CD4-positive, alpha-beta T cell (primary cell): ENCODE data around the gene CSNK2B. TPM values are rescaled to one million over a fixed set of nuclear protein-coding genes. Genes with fewer than 3 reads are reported as not detected.

Experiments used
- ATAC-seq: fragments of 200-7000 bp; cut with Tn5 transposase; one replicate; pipeline ENCODE4 v1.10.0; 2022; ENCODE audit warnings: mild to moderate bottlenecking; ENCODE audit not compliant: poor library complexity
- CTCF ChIA-PET: fragments of 350-600 bp; sonication (Branson Sonifier 250); formaldehyde crosslinking; loops from one replicate; lab custom pipeline; 2021; ENCODE audit warnings: antibody characterized with exemption, inconsistent platforms; lab: Charles Lee
- POLR2A ChIA-PET: fragments of 350-600 bp; sonication (Branson Sonifier 250); formaldehyde crosslinking; loops from one replicate; lab custom pipeline; 2021; ENCODE audit warnings: antibody characterized with exemption, inconsistent platforms; lab: Charles Lee
- DNase-seq, 14 experiments: peaks; one replicate each; pipeline ENCODE4 v3.0.0-alpha.2; 2013 to 2020; ENCODE audit warnings: mixed read lengths in 2 of 14
- H3K27ac ChIP-seq, 2 donors: one replicate each; pipeline versions ENCODE4 v1.5.1 to v1.7.0; 2013; ENCODE audit warnings: low read length in 2 of 2, low read depth in 1 of 2, mild to moderate bottlenecking in 1 of 2
- H3K27me3 ChIP-seq, 2 experiments: 1 replicate in 1 of 2; 2 replicates in 1 of 2; pipeline versions ENCODE4 v1.6.1 to v1.7.0; 2013; ENCODE audit warnings: low read length in 2 of 2, control low read depth in 1 of 2, mild to moderate bottlenecking in 1 of 2, moderate library complexity in 1 of 2; ENCODE audit not compliant: insufficient read depth in 2 of 2, control insufficient read depth in 1 of 2
- H3K36me3 ChIP-seq: one replicate; pipeline ENCODE4 v1.6.1; 2013; ENCODE audit warnings: low read length, control low read depth; ENCODE audit not compliant: insufficient read depth
- H3K4me1 ChIP-seq: one replicate; pipeline ENCODE4 v1.6.1; 2013; ENCODE audit warnings: low read length, control low read depth; ENCODE audit not compliant: insufficient read depth
- H3K4me3 ChIP-seq: one replicate; pipeline ENCODE4 v1.5.1; 2013; ENCODE audit warnings: mild to moderate bottlenecking, low read length, moderate library complexity
- H3K9me3 ChIP-seq, 2 experiments: 1 replicate in 1 of 2; 2 replicates in 1 of 2; pipeline versions ENCODE4 v1.6.1 to v1.7.0; 2013; ENCODE audit warnings: low read length in 2 of 2, mild to moderate bottlenecking in 2 of 2, control low read depth in 1 of 2, moderate library complexity in 1 of 2; ENCODE audit not compliant: control insufficient read depth in 1 of 2, insufficient read depth in 1 of 2
- H3K27ac Mint-ChIP-seq: one replicate; pipeline ENCODE4 v1.8.0; 2020; ENCODE audit warnings: mixed read lengths
- H3K27me3 Mint-ChIP-seq: one replicate; pipeline ENCODE4 v1.8.0; 2021; ENCODE audit warnings: mixed read lengths
- H3K36me3 Mint-ChIP-seq: one replicate; pipeline ENCODE4 v1.8.0; 2021; ENCODE audit warnings: low read depth, mixed read lengths
- H3K4me1 Mint-ChIP-seq: one replicate; pipeline ENCODE4 v1.8.0; 2021; ENCODE audit warnings: low read depth, mixed read lengths
- H3K4me3 Mint-ChIP-seq: one replicate; pipeline ENCODE4 v1.8.0; 2020; ENCODE audit warnings: mild to moderate bottlenecking, mixed read lengths
- H3K9me3 Mint-ChIP-seq: one replicate; pipeline ENCODE4 v1.8.0; 2020; ENCODE audit warnings: mixed read lengths
- CTCF ChIP-seq: fragments of 200-600 bp; IDR thresholded peaks from one replicate; pipeline ENCODE4 v1.8.0; 2022; ENCODE audit warnings: antibody characterized with exemption, mild to moderate bottlenecking
- intact Hi-C, 2 experiments: fragments of 100-400 bp; cut with DNase I in 1 of 2; cut with micrococcal nuclease in 1 of 2; formaldehyde crosslinking; loops; one replicate each; pipeline versions ENCODE4 v1.15.1 to v1.9.0; 2023 to 2025; cut with DNase I, micrococcal nuclease
- total RNA-seq, 174 experiments: library from RNA in 2 of 174; stranded (reverse) in 2 of 174; gene quantifications; one replicate each; pipeline ENCODE4 v1.2.3 and lab custom pipeline; 2021 to 2026

CSNK2B gene
- total RNA-seq, 2 experiments from 2014 or later, result 88.0 to 92.6 TPM

DNA sequence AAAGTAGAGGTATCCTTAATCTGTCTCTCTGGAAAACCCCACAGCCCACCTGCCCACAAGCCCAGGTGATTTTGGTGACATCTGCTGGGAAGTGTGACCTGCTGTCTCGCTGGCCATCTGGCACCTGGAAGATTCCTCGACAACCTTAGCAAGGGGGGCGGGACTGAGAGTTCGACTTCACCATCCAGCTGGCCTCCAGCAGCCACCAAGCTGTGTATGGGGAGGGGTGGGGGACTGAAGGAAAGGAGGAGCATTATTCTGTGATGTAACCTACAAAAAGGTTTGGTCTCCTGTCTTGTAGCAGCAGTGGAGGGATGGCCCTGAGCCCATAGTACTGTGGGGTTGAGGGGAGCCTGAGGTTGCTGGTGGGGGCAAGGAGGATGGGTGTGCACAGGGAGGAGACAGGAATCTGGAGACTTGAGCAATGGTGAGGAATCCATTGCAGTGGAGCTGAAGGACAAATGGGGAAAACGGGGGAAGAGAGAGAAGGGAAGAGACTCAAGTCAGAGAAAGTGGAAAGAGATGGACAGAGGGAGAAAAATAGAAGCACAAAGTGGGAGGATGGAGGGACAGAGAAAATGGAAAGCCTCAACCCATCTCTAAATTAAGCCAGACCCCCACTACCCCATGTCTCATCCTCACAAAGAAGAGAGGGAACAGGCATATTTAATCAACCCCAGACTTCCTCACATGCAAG is 44.8 kb downstream of the CSNK2B start:
- H3K4me3 Mint-ChIP-seq, result no peak overlapping the region
- no peaks in the 10 kb centered on the region for H3K9me3 Mint-ChIP-seq
- DNase-seq (no peak), ATAC-seq (no peak)
- no peak for TF ChIP-seq CTCF
- H3K27me3 Mint-ChIP-seq, result no peaks in the 10 kb centered on the region
- H3K4me3 ChIP-seq, result no peak overlapping the region
- no peaks in the 10 kb centered on the region for H3K36me3 Mint-ChIP-seq
- H3K4me1 Mint-ChIP-seq, result peaks cover 16% of the 10 kb centered on the region
- intact Hi-C loops, result no loop called here
- no peaks in the 10 kb centered on the region for H3K9me3 ChIP-seq
- POLR2A ChIA-PET, result interaction anchor here (0.7 to 1.9 kb wide), 2 partner anchors 119 to 121 kb away, joined by 3 to 6 read pairs; no protein-coding TSS in a partner anchor
- H3K4me1 ChIP-seq, result peaks cover 14% of the 10 kb centered on the region
- no peak overlapping the region for H3K27ac ChIP-seq
- no peak overlapping the region for H3K27ac Mint-ChIP-seq
- CTCF ChIA-PET, result no interaction called here
- no peaks in the 10 kb centered on the region for H3K27me3 ChIP-seq
- no peaks in the 10 kb centered on the region for H3K36me3 ChIP-seq

DNA sequence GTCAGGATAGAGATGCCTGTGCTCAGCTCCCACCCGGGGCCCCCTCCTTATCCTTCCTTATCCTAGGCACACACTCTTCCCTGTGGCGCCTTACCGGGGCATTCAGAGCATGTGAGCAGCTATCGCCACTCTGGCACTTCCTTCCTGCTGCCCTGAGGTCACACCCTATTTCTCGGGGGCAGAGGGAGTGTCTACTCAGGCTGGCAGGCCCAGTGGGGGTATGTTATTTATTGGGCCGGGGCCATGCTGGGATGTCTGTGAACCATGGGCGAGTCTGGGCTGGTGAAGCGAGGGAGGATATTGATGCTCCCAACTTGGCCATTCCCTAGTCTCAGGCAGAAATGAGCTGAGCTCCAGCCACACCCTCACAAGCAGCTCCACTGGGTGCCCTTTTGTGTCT is 45.4 kb downstream of the CSNK2B start:
- peaks cover 14% of the 10 kb centered on the region for H3K4me1 ChIP-seq
- intact Hi-C loops, result no loop called here
- H3K27ac ChIP-seq, result no peak overlapping the region
- no peaks in the 10 kb centered on the region for H3K36me3 ChIP-seq
- Mint-ChIP-seq H3K9me3 (no peaks in the 10 kb centered on the region), H3K4me3 (no peak overlapping the region), H3K4me1 (peaks cover 16% of the 10 kb centered on the region), H3K27me3 (no peaks in the 10 kb centered on the region), H3K36me3 (no peaks in the 10 kb centered on the region), H3K27ac (no peak overlapping the region)
- CTCF ChIA-PET, result interaction anchor here (1.6 kb wide), 1 partner anchor 59 kb away, joined by 5 read pairs; no protein-coding TSS in a partner anchor
- POLR2A ChIA-PET, result interaction anchor here (0.7 to 1.9 kb wide), 4 partner anchors 8 to 120 kb away, joined by 3 to 7 read pairs (median 5); partner anchors contain the start of genes ABHD16A and LSM2
- ATAC-seq (no peak), DNase-seq (no peak)
- no peak overlapping the region for H3K4me3 ChIP-seq
- no peak for TF ChIP-seq CTCF
- no peaks in the 10 kb centered on the region for H3K27me3 ChIP-seq
- H3K9me3 ChIP-seq, result no peaks in the 10 kb centered on the region

DNA sequence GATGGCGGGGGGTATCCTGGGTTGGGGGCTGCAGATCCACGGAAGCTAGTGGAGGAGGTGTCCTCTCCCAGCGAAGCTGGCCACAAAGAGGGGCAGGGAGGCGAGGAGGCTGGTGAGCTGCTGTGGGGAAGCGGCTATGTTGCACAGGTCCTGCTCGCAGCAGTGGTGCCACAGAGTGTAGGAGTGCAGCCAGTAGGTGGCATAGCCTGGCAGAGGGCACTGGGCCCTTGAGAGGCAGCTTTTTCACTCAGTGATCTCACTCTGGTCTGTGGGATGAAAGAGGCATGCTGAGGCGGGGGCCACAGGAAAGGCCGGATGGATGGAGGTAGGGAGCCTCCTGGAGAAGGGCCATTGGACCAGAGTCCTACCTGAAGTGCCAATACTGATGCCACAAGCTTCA is 46.4 kb downstream of the CSNK2B start:
- ATAC-seq (peak; percentile 49), DNase-seq (peak in 6 of 14 experiments; percentile 15 to 55 (median 31))
- Mint-ChIP-seq H3K4me3 (no peak overlapping the region), H3K27me3 (no peaks in the 10 kb centered on the region), H3K36me3 (no peaks in the 10 kb centered on the region), H3K27ac (no peak overlapping the region), H3K4me1 (peaks cover 16% of the 10 kb centered on the region), H3K9me3 (no peaks in the 10 kb centered on the region)
- ChIA-PET POLR2A (interaction anchor here (1.2 to 1.9 kb wide), 4 partner anchors 9 to 118 kb away, joined by 3 to 7 read pairs (median 5); partner anchors contain the start of genes ABHD16A and LSM2), CTCF (interaction anchor here (0.5 to 1.6 kb wide), 4 partner anchors 26 to 145 kb away, joined by 3 to 5 read pairs (median 4); no protein-coding TSS in a partner anchor)
- no peak for TF ChIP-seq CTCF
- no peaks in the 10 kb centered on the region for H3K36me3 ChIP-seq
- H3K4me1 ChIP-seq, result peaks cover 14% of the 10 kb centered on the region
- H3K4me3 ChIP-seq, result no peak overlapping the region
- intact Hi-C loops, result no loop called here
- H3K27ac ChIP-seq, result no peak overlapping the region
- no peaks in the 10 kb centered on the region for H3K27me3 ChIP-seq
- H3K9me3 ChIP-seq, result no peaks in the 10 kb centered on the region
